Transverse colon (tissue), 4 donors: ENCODE data around the gene ARL16.
A peak's percentile ranks its signal among the peaks of the same experiment; 100 is the strongest.

Experiments used
- CTCF ChIP-seq, 5 experiments: fragments of 200-600 bp in 3 of 5; fragments of 450-650 bp in 2 of 5; sonication (generic) in 3 of 5; IDR thresholded peaks; 1 replicate in 2 of 5; 2 replicates in 3 of 5; pipeline ENCODE4 v1.5.1; 2016 to 2017; ENCODE audit warnings: antibody characterized with exemption in 5 of 5, inconsistent platforms in 3 of 5, mild to moderate bottlenecking in 2 of 5, moderate library complexity in 1 of 5
- POLR2A ChIP-seq: fragments of 450-650 bp; IDR thresholded peaks from one replicate; pipeline ENCODE4 v1.6.1; 2016; ENCODE audit warnings: antibody characterized with exemption, mild to moderate bottlenecking, moderate library complexity
- POLR2AphosphoS5 ChIP-seq, 3 donors: sonication (generic); formaldehyde crosslinking; IDR thresholded peaks; one replicate each; pipeline ENCODE4 v1.6.1; 2016; ENCODE audit warnings: antibody characterized with exemption in 3 of 3

GRCh38 chr17:81723651-81724209, 40.1 kb upstream of the ARL16 start:
- TF ChIP-seq CTCF (IDR thresholded peaks at IDR 0.05) (no peak), POLR2AphosphoS5 (IDR thresholded peaks at IDR 0.05) (peak in 1 of 3 donors; percentile 50), POLR2A (peak; percentile 48)
